HG03097 (cell line): Measurements from ENCODE around the gene MACROD1.

Source experiments
- ATAC-seq: cut with Tn5 transposase; IDR thresholded peaks from one replicate; pipeline ENCODE4 v1.9.1; 2021; ENCODE audit not compliant: unreplicated experiment, low FRiP score

MACROD1 gene, protein sequence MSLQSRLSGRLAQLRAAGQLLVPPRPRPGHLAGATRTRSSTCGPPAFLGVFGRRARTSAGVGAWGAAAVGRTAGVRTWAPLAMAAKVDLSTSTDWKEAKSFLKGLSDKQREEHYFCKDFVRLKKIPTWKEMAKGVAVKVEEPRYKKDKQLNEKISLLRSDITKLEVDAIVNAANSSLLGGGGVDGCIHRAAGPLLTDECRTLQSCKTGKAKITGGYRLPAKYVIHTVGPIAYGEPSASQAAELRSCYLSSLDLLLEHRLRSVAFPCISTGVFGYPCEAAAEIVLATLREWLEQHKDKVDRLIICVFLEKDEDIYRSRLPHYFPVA

DNA sequence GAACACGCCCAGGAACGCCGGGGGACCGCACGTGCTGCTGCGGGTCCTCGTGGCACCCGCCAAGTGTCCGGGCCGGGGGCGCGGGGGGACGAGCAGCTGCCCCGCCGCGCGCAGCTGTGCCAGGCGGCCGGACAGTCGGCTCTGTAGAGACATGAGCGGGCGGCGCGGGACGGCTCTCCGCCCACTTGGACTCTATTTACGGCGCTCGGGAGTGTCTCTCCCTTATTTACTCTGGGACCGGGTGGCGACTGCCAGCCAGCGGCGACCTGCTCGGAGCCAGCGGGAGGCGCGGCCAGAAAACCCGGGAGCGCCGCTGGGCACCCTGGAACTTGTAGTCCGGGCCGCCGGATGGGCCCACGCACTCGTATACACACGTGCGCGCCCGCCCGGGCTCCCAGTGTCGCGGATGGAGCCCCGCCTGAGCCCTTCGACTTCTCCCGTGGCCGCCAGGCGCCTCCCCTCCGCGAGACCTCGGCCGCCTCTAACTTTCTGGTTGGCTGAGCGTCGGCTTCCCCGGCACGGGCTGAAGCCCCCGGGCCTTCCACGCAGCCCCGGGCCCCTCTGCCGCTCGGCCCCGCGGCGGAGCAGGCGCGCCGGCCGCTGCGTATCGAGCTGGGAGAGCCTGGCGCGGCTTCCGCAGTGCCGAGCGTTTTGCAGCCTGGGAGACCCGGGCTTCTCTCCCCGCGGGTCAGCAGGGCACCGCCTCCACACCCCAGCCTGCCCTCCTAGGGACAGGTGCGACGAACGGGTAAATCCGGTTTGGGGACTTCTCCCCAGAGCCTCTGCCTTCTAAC lies at the start of gene MACROD1:
TSS of gene MACROD1 (minus strand) at position 272 of the 794 bp plus-strand sequence. CDS start at position 153, 119 bp downstream.
- ATAC-seq: peak; percentile 72

DNA sequence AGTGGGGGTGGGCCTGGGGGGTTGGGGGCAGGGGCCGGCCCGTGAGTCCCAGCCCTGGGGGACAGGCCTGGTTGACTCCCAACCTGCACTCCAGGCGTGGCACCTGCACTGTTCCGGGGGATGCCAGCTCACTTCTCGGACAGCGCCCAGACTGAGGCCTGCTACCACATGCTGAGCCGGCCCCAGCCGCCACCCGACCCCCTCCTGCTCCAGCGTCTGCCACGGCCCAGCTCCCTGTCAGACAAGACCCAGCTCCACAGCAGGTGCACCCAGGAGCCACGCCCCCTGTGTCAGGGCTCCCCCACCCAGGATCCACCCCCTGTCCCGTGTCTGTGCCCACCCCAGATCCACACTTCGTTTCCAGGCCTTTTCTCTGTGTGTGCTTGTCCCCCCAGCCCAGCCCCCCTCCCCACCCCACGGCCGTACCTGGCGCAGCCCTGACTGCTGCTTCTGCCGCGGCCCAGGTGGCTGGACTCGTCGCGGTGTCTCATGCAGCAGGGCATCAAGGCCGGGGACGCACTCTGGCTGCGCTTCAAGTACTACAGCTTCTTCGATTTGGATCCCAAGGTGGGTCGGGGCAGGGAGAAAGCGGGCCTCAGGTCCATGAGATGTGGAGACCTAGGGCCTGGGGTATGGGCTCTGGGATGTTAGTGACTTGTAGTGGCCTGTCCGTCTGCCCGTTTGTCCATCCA lies 45.4 kb upstream of the MACROD1 start:
- no peak for ATAC-seq

DNA sequence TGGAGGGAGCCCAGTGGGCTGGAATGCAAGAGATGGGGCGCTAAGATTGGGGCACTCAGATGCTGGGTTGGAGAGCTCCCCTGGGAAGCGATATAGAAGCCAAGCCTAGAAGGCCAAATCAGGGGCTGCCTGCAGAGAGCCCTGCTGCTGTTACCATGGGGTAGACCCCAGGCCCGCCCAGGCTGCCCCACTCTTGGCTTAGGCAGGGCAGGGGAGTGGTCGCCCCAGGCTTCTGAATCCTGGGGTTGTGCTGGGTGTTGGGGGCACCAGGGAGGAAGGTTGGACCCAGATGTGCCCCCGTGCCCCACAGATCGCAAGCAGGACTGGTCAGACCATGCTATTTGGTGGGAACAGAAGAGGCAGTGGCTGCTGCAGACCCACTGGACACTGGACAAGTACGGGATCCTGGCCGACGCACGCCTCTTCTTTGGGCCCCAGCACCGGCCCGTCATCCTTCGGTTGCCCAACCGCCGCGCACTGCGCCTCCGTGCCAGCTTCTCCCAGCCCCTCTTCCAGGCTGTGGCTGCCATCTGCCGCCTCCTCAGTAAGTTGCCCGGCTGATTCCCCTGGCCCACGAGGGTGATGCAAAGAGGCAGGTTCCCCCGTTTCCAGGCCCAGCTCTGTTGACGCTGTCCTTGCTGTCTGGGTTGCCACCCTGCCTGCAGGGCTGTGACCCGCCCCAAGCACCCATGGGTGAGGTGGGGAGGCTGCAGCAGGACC lies 44.5 kb upstream of the MACROD1 start:
- ATAC-seq: no peak

DNA sequence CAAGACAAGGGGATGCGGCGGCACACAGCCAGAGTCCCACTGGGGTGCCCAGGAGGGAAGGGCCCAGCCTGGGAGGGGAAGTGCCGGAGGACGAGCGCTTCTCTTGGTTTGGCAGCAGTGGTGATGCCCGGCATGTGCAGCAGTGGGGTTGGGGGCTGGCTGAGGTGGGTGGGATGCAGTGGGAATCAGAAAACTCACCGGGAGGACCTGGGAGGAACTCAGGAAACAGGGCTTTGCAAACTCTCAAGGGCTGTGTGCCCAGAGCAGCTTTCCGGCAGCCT lies 43.6 kb upstream of the MACROD1 start:
- no peak for ATAC-seq

DNA sequence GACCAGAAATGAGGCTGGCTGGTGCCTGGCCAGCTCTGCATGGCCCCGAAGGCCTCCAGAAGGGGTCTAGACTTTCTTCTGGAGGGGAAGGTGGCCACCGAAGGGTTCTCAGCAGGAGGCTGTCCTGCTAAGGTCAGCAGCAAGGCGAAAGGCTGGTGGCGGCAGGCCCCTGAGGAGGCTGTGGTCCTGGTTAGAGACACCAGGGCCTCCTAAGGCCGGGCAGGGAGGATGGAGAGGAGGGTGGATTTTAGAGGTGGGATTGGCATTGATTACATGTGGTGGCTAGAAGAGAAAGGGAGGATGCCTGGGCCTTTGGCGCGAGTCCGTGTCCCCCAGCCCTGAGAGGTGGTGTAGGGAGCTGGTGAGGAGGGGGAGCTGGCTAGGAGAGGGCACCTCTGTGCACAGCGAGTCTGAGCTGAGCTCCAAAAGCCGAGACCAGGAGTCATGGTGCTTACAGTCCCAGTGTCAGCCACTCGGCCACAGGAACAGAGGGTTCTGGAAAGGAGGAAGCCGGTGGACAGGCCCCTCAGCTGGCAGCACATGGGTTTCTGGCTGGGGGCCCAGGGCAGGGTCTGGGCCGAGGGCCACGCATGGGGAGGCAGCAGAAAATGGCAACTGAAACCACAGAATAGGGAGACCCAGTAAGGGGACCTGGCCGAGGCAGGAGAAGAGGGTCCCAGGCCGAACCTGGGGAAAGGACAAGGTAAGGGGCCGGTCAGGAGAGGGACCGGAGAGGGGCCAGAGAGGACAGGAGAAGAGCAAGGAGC lies 43.1 kb upstream of the MACROD1 start:
- no peak for ATAC-seq

DNA sequence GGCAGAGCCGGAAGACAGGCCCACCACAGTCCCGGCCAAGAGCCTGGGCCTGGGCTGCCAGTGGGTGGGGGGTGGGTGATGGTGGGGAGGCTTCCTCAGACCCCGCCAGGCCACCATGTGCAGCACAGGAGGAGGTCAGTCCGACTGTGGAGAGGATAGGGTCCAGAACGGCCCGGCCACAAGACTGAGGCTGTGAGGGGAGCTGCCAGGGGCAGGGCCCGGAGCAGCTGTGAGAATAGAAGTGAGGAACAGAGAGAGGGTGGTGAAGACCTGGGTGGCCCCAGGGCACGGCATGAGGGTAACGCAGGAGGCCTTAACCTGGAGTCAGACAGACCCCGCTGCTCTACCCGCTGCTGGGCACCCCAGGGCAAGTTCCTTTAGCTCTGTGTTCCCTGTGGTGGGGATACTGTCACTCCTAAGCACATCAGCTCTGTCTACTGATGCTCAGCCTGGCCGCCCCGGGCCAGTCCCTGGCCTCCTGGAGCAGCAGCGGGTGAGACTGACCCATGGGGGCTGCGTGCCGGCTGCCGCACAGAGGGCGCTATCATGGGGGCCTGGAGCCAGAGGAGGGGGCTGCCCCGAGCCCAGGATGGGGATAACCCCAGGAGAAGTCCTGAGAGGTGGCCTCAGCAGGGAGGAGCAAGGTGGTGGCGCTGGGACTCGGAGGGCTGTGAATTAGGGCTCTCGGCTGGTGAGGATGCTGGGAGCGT lies 42.3 kb upstream of the MACROD1 start:
- ATAC-seq: no peak

DNA sequence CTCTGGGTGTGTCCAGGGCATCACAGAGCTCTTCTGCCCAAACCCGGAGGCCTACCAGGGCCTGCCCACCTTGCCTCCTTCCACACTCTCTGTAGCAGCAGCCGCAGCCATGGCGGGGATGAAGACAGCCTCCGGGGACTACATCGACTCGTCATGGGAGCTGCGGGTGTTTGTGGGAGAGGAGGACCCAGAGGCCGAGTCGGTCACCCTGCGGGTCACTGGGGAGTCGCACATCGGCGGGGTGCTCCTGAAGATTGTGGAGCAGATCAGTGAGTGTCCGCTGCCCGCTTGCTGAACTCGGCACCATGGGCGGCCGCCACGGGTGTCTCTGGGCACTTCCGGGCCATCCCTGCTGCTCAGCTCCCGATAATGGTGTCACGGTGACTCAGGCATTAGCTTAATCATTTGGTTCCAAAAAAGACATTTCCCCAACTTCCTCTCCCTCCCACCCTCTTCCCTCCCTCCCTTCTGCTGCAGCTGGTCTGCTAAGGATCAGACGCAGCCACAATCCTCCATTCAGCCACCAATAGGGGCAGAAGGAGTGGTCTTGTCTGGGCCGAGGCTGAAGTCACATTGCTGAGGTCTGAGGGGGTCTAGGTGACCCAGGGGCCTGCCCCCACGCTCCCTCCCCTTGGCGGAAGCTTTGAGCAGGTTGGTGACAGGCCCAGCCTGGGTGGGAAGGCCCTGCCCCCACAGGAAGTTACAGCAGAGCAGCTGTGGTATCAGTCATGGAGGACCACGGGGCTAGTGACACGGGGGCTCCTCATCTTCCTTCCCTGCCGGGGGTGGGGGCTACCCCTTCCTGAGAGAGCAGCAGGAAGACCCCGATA lies 41.6 kb upstream of the MACROD1 start:
- no peak for ATAC-seq

DNA sequence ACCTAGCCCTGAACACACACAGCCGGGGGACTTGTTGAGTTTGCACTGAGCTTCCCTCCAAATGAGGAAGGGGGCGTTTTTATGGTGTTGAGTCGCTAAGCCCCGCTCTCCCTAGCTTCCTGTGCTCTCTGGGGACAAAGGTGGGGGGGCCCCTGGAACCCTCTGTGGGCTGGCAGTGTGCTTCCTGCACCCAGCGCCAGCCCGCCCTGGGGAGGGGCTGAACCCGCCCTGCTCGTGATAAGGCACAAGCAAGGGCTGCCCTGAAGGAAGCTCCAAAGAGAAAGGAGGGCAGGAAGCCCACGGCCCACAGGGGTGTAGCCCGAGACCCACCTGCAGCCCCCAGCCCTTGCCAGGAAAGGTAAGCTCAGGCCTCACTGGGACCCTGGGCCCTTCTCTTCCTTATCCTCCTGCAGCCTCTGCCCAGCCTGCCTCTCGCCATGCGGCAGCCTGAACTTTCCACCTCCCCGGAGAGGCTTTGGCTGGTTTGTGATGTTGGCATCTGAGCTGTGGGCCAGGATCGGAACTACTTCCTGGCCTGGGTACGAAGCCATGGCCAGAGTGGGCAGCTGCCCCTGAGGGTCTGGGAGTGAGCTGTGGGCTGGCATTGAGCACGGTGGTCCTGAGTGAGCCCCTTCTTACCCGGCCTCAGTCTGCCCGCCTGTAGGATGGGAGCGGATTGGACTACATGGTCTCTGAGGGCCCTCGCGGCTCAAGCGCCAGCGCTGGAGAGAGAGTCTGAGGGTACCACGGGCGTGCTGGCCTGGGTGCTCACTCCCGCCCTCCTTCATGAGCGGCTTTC lies 40.7 kb upstream of the MACROD1 start, which contains the start of gene FERMT3:
TSS of gene FERMT3 (plus strand) at position 265 of the 799 bp plus-strand sequence. CDS start 644 bp downstream, outside the sequence.
- ATAC-seq: no peak

DNA sequence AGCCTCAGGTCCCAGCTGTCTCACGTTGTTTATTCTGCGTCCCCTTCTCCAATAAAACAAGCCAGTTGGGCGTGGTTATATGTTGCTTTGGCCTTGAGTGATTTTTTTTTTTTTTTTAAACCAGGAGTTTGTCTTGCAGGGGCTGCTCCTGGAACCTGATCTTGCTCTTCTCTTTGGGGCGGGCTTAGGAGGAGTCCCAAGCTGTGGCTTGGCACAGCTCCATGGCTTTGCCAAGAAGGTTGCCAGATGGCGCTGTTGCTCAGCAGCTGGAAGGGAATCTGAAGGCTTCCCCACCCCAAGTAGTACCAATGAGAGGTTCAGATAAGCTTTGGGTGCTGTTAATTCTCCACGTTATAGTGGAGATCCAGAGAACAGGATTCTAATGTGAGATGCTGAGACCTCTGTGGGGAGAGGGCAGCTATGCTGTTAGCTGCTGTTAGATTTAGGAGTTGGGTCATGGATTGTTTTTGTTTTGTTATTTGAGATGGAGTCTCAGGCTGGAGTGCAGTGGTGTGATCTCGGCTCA lies 38.6 kb upstream of the MACROD1 start:
- ATAC-seq: no peak

DNA sequence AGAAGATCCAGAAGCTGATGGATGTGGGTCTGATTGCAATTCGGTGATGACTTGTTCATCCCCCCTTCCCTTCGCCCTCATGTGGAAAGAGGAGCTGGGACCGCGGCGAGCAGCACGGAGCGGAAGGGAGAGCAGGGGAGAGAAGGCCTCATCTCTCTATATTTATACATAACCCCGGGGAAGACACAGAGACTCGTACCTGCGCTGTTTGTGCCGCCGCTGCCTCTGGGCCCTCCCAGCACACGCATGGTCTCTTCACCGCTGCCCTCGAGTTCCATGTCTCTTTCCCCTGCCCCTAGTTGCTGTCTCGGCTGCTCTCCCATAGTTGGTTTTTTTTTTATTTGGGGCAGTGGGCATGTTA lies 38.1 kb upstream of the MACROD1 start:
- no peak for ATAC-seq

DNA sequence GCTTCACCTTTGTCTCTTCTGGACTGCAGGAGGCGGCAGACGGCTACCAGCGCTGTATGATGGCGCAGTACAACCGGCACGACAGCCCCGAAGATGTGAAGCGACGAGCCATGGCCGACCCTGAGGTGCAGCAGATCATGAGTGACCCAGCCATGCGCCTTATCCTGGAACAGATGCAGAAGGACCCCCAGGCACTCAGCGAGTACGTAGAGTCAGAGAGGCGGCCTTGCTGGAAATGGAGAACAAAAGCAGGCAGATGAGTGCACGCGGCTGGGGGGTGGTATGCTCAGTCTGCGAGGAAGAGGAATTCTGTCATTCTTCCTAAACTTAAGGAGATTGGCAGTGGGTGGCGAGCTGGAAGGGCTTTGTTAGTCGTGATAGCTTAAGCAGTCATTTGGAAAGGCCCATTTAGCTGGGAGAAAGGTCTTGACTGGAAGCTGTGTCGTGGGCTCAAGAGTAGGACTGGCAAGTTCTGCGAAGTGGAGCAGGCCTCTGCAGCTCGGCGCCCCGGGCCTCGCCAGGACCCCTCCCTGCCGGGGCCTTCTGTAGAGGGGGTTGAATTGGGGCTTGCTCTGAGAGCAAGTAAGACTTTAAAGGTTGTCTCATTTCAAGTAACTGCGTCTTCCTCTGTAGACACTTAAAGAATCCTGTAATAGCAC lies 37.6 kb upstream of the MACROD1 start:
- no peak for ATAC-seq

DNA sequence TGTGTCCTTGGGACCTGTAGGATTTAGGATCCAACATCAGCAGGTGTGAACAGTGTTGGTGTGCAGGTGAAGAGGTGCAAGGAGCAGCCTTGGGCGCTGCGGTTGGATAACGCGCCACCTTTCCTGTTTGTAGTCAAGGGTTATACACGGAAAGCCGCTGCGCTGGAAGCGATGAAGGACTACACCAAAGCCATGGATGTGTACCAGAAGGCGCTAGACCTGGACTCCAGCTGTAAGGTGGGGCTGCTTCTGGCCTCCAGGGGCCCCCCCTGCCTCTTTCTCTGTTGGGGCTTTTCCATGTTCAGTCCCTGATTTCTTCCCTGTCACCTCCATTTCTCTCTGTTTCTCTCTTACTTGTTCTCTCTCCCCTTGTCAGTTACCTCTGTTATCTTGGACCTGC lies 37.1 kb upstream of the MACROD1 start:
- ATAC-seq: no peak

DNA sequence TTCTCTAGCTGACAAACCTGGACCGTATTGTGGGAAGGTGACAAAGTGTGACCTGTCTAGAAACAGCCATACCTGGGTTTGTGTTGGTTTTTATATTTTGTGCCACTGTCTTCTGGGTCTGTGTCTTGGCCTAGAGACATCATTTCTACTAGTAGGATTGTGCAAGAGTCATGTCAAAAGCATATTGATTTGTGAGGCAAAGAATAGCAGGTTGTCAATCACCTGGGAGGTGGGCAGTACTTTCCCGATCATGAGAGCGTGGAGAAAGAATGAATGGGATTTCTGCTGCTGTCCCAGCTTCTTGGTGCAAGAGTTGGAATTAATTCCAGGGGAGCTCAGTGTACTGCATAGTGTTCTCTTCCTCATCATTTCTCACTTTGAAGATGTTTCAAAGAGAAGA lies 35.6 kb upstream of the MACROD1 start:
- ATAC-seq: no peak

DNA sequence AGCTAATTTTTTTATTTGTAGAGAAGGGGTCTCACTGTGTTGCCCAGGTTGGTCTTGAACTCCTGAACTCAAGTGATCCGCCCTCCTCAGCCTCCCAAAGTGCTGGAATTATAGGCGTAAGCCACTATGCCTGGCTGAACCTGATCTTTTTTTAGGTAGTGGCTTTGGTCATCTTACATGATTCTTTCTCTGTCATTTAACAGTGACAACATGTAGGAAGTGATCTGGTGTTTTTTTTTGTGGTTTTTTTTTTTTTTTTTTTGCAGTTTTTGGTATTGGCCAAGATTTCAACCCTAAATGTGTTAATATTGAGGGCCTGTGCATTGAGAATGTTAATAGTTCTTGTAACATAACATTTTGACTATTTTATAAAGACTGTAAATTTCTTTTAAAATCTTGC lies 32.6 kb upstream of the MACROD1 start:
- no peak for ATAC-seq

DNA sequence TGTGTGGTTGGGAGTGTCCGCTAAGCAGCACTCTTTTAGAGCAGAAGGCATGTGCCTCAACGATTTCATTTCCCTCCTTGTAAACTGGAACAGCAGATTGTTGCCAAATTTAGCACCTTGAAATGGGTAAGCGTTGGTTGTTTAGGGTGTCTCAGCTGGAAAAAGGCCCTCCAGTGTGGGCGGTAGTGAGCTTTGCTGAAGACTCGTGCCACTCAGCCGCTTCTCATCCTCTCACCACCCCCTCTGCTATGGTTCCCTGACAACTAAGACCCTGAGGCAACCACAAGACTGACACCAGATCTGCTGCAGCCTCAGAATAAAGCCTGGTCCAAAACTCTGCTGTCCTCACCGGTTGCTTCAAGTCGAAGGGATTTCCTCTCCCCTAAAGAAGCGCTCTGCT lies 30.7 kb upstream of the MACROD1 start:
- ATAC-seq: no peak

DNA sequence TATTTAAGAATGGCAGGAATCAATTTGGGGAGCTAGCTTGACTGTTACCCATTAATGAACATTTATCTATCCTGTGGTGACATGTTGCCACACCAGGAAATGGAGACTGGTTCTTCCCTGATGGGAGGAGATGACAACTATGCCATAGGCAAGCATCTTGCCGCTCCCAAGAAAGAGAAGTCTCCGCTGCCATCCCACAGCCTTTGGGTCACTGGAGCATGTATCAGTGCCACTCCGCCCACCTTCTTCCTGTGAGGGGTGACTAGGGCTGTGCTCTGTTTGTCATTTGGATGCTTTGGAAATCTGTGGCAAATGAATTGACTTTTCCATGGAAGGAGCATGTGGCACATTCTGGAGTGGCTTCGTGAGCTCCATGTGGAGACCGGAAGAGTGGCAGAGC lies 26.5 kb upstream of the MACROD1 start:
- no peak for ATAC-seq

DNA sequence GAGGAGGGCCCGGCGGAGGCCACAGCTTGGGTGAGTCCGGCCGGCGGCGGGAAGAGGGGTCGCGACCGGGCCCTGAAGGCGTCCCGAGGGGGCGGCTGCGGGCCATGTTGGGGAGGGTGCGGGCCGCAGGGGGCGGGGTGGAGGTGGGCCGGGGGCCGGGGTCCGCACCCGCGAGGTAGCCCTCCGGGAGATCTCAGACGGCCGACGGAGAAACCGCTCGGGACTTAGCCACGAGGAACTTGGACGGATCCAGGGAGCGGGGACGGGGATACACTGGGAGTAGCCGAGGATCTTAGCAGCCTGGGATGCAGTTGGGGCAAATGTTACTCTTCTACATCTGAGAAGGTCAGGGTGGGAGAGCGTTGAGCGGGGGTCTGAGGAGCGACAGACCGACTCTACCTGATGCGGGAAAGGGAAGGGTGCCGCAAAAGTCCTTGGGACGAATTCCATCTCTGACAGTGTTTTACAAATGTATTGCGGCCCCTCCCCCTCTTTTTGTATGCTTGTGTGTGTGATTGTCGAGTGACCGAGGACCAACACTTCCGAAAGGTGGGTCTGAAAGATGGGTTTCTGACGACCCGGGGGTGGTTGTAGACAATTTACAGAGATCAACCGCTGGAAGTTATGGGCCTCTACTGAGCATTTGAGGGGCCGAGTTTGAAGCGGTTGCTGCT lies 20.7 kb upstream of the MACROD1 start:
- no peak for ATAC-seq
